HK-2 (cell line): Measurements from ENCODE around the gene GNMT.

Experiments
- DNase-seq: peaks from one replicate; pipeline ENCODE4 v3.0.0-alpha.2; 2018; ENCODE audit not compliant: unreplicated experiment

Gene GNMT

GRCh38 chr6:43013097-43013842, 52.7 kb downstream of the GNMT start:
- DNase-seq, result peak; percentile 20
